Measurements from ENCODE around the gene VGLL1. TPM values are rescaled to one million over a fixed set of nuclear protein-coding genes. Genes with fewer than 3 reads are reported as not detected.

The VGLL1 gene
- total RNA-seq, 4 donors from 2014 or later, result not detected

- TF ChIP-seq CTCF (IDR thresholded peaks at IDR 0.05; ENCODE audit: low read depth), result no peak
These were observed 58.0 kb downstream of the VGLL1 start for GRCh38 chrX:136589966-136590365.

DNA sequence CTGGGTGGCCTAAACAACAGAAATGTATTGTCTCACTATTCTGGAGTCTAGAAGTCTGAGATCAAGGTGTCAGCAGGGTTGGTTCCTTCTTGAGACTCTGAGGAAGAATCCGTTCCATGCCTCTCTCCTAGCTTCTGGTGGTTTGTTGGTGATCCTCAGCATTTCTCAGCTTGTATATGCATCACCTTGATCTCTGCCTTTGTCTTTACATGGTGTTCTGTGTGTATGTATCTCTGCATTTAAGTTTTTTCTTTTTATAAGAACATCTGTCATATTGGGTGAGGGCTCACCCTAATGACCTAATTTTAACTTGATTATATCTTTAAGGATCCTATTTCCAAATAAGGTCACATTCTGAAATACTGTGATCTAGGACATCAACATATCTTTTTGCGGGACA lies 65.3 kb downstream of the VGLL1 start:
- no peak for TF ChIP-seq CTCF (IDR thresholded peaks at IDR 0.05; ENCODE audit: low read depth)

- no peak for TF ChIP-seq CTCF (IDR thresholded peaks at IDR 0.05; ENCODE audit: low read depth)
These were observed 65.9 kb downstream of the VGLL1 start for GRCh38 chrX:136597954-136598353.

DNA sequence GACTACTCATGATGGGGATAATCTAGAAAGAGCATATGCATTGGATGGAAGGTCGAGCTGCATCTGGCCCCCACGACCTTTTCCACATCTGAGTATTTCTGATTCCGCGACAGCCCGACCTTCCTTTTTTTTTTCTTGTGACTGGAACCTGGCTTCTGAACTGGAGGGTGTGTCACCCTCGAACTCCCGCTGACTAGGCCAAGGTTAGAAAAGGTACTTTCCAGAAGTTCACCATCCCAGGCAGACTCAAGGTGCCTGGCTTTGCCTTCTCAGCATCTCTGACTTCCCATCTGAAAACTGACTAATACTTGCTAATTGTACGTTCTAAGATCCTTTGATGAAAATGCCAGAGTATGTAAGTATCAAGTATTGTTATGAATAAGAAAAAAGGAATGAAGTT lies 66.6 kb downstream of the VGLL1 start:
- TF ChIP-seq CTCF (IDR thresholded peaks at IDR 0.05; ENCODE audit: low read depth), result no peak

DNA sequence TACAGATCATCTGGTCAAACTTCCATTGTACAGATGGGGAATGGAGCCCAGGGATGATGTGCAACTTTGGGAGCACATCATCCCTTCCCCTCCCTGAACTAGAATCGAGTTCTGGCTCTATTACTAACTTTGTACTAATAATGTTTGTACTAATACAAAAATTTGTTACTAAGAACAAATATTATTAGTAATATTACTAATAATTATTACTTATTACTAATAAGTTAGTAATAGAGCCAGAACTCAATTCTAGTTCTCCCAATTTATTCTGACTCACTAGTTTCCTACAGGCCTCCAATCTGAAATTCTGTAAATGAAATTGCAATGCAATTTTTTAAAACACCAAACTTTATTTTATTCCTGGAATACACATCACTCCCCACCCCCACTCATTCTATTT lies 68.0 kb downstream of the VGLL1 start:
- TF ChIP-seq CTCF (IDR thresholded peaks at IDR 0.05; ENCODE audit: low read depth), result no peak

Small RNA genes within 50 kb of the gene (small RNA-seq; reads per million reads assigned to genes)
- not detected for gene MIR934
- gene RF00019, result 0.49 reads per million
- gene RNU6-320P, result not detected

Other genes starting within 250 kb of the VGLL1 start
- gene ADGRG4, start 231.3 kb upstream of the VGLL1 start, total RNA-seq, result under 1 TPM; under 0.01 to 0.33 (median 0.08) TPM
- not detected for gene BRS3, start 44.3 kb upstream of the VGLL1 start, total RNA-seq
- gene HTATSF1, start 34.6 kb upstream of the VGLL1 start, total RNA-seq, result 10 to 100 TPM; 38.6 to 99.8 (median 65.9) TPM
- gene CD40LG, start 115.9 kb downstream of the VGLL1 start, total RNA-seq, result under 1 TPM in 2 of 4 donors, not detected in 2; 0.33 to 0.51 TPM
- gene ARHGEF6, start 248.7 kb downstream of the VGLL1 start, total RNA-seq, result 10 to 100 TPM; 72.3 to 95.2 (median 72.9) TPM